Bronchial epithelial cell (primary cell): ENCODE measurements around the gene UGT1A9. TPM values are rescaled to one million over a fixed set of nuclear protein-coding genes. Genes with fewer than 3 reads are reported as not detected.

Experiments used
- DNase-seq: peaks from one replicate; pipeline ENCODE4 v3.0.0-alpha.2; 2010; ENCODE audit warnings: low read depth
- FAIRE-seq: peaks from 2 replicates; lab custom pipeline; 2011; peaks lifted over from hg19 to GRCh38; lab: Jason Lieb, UNC
- H3K27me3 ChIP-seq: 2 replicates; pipeline ENCODE4 v1.5.1; 2011; ENCODE audit warnings: low read length; ENCODE audit not compliant: control insufficient read depth, insufficient read depth
- H3K36me3 ChIP-seq: 2 replicates; pipeline ENCODE4 v1.5.1; 2011; ENCODE audit warnings: low read length; ENCODE audit not compliant: control insufficient read depth, insufficient read depth
- H3K4me3 ChIP-seq: 2 replicates; pipeline ENCODE4 v1.5.1; 2011; ENCODE audit warnings: mild to moderate bottlenecking, low read depth, low read length, control low read depth
- CTCF ChIP-seq: IDR thresholded peaks from 2 replicates; pipeline ENCODE4 v1.5.1; 2011; ENCODE audit warnings: mild to moderate bottlenecking, moderate library complexity, low read length, control low read depth, inconsistent platforms; ENCODE audit not compliant: insufficient read depth, severe bottlenecking
- total RNA-seq: library from RNA; depleted of rRNA; stranded (reverse); fragments of >200 nt; gene quantifications from 2 replicates; pipeline ENCODE4 v1.2.1, GENCODE V29; 2014

UGT1A9 gene
- total RNA-seq, 1 donor from 2014 or later = 0.26 TPM

GRCh38 chr2:233817361-233817911 is 145.7 kb downstream of the UGT1A9 start:
- no peak for DNase-seq
- FAIRE-seq = no peak
- Histone ChIP-seq H3K27me3 (peaks cover 2% of the 10 kb centered on the region), H3K4me3 (no peak overlapping the region), H3K36me3 (no peaks in the 10 kb centered on the region)
- TF ChIP-seq CTCF = no peak

DNA sequence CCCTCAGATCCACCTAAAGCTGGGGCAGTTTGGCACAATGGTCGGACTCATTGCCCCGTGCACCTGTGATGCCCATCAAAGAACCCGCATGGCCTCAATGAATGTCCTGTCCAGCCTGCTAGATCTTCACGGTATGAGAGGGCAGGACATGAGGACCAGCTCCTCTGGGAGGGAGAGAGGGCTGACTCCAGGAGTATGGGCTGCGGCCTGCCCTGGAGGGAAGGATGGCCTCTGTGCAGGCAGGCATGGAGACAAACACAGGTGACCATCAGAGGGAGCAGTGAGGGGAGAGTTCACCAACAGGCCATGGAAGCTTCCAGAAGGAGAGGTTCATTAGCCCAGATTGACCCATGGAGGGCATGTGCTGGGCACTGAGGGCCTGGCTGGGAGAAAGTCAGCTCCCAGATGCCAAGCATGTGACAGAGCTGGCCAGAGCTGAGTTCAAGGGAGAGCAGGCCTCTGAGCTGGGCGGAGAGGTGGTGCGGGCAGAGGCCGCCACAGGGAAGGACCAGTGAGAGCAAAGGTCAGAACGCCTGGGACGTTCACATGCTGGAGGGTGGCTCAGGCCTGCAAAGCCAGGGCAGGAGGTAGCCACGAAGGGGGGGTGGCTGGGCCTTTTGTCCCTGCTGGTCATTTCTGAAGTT is 146.4 kb downstream of the UGT1A9 start:
- no peak for DNase-seq
- peaks cover 2% of the 10 kb centered on the region for H3K27me3 ChIP-seq
- no peak for FAIRE-seq
- no peak for TF ChIP-seq CTCF
- H3K36me3 ChIP-seq = no peaks in the 10 kb centered on the region
- no peak overlapping the region for H3K4me3 ChIP-seq

- Histone ChIP-seq H3K4me3 (no peak overlapping the region), H3K36me3 (no peaks in the 10 kb centered on the region), H3K27me3 (no peaks in the 10 kb centered on the region)
- FAIRE-seq = no peak
- TF ChIP-seq CTCF = no peak
- no peak for DNase-seq
Measured at GRCh38 chr2:233818639-233819621, 147.2 kb downstream of the UGT1A9 start.

DNA sequence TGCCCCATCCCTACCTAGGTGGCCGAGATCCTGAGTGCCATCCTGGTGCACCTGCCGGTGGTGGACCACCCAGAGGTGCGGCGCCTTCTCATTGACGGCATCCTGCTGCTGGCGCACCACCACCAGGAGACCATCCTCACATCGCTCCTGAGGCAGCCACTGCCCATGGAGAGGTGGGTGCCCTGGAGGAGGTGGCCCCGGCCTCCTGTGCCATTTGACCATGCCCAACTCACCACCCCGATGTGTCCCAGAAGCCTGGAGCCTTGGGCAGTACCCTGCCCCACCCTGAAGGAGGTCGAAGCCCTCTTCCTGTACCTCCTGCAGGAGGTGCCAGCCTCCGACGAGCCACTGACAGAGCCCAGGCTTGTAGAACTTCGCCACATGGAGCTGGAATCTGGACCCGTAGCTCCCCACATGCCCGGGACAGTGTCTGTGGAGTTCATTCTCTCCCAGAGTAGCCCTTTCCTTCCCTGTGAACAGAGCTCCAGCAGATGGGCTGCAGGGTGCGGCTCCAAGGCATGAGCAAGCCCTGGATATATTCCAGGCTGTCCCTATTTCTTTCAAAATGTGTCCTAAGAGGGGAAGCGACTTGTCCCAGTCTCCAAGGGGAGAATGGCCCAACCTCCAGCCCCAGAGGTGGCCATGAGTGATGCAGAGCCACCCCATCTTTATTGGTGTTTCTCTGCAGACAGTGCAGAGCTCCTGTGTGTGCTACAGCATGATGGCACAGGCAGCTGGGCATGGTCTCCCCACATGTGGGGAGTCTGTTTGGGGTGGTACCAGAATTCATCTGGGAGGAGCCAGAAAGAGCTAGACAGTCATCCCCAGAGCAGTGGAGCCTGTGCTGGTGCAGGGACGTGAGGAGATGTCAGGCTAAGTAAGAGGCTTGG is 148.4 kb downstream of the UGT1A9 start:
- H3K4me3 ChIP-seq = no peak overlapping the region
- FAIRE-seq (no peak), DNase-seq (no peak)
- H3K27me3 ChIP-seq = no peaks in the 10 kb centered on the region
- TF ChIP-seq CTCF = no peak
- no peaks in the 10 kb centered on the region for H3K36me3 ChIP-seq

GRCh38 chr2:233820774-233821105 is 149.0 kb downstream of the UGT1A9 start:
- DNase-seq (no peak), FAIRE-seq (no peak)
- Histone ChIP-seq H3K4me3 (no peak overlapping the region), H3K36me3 (no peaks in the 10 kb centered on the region), H3K27me3 (no peaks in the 10 kb centered on the region)
- no peak for TF ChIP-seq CTCF
